Stimulated activated CD4-positive, alpha-beta T cell treated with anti-CD3 and anti-CD28 coated beads, Interleukin-15, amount 100 ng/mL, for 24 hours (primary cell): ENCODE results near the gene PEPD.

Experiments
- DNase-seq: peaks from one replicate; pipeline ENCODE4 v3.0.0-alpha.2; 2020

The PEPD gene

GRCh38 chr19:33392341-33393285, 129.0 kb downstream of the PEPD start:
- no peak for DNase-seq

- DNase-seq, result no peak
Measured at GRCh38 chr19:33391631-33392249, 129.9 kb downstream of the PEPD start.

GRCh38 chr19:33390908-33391630, 130.5 kb downstream of the PEPD start:
- no peak for DNase-seq

GRCh38 chr19:33390101-33390907, 131.3 kb downstream of the PEPD start:
- no peak for DNase-seq

GRCh38 chr19:33389421-33390100, 132.0 kb downstream of the PEPD start:
- DNase-seq, result no peak

- no peak for DNase-seq
Measured at GRCh38 chr19:33388725-33389420, 132.7 kb downstream of the PEPD start.

- DNase-seq, result no peak
Measured at GRCh38 chr19:33388231-33388724, 133.3 kb downstream of the PEPD start.

GRCh38 chr19:33387351-33388230, 134.0 kb downstream of the PEPD start:
- no peak for DNase-seq

GRCh38 chr19:33386361-33386858, 135.2 kb downstream of the PEPD start:
- no peak for DNase-seq

GRCh38 chr19:33385956-33386355, 135.6 kb downstream of the PEPD start:
- no peak for DNase-seq

GRCh38 chr19:33384983-33385382, 136.6 kb downstream of the PEPD start:
- no peak for DNase-seq

GRCh38 chr19:33383720-33384292, 137.8 kb downstream of the PEPD start:
- no peak for DNase-seq

- no peak for DNase-seq
Measured at GRCh38 chr19:33382982-33383381, 138.6 kb downstream of the PEPD start.

- DNase-seq, result no peak
Measured at GRCh38 chr19:33382006-33382405, 139.6 kb downstream of the PEPD start.

GRCh38 chr19:33381101-33381500, 140.5 kb downstream of the PEPD start:
- DNase-seq, result no peak

- no peak for DNase-seq
Measured at GRCh38 chr19:33379151-33379829, 142.3 kb downstream of the PEPD start.

- no peak for DNase-seq
Measured at GRCh38 chr19:33377586-33378475, 143.8 kb downstream of the PEPD start.
